ENCODE measurements around the gene ZNF862.

Gene ZNF862

GRCh38 chr7:149838224-149838991 is at the start of gene ZNF862:
Gene ZNF862, plus strand, starts transcription at chr7:149838375. Its CDS starts 237 bp downstream, at chr7:149838612.
- H3K4me3 ChIP-seq (replicated peaks in 1 of 2; ENCODE audit: low read depth in 2 of 2, low read length in 2 of 2): peak within 1 kb of the TSS; percentile 80 to 87
- peak; percentile 98 for DNase-seq (ENCODE audit: low read depth in 2 of 2)
- no peak for TF ChIP-seq CTCF (IDR thresholded peaks at IDR 0.05; ENCODE audit: low read depth, low read length)

GRCh38 chr7:149789101-149789500 is 49.1 kb upstream of the ZNF862 start:
- no peak for TF ChIP-seq CTCF (IDR thresholded peaks at IDR 0.05; ENCODE audit: low read depth, low read length)
- DNase-seq (ENCODE audit: low read depth in 2 of 2): no peak
- H3K4me3 ChIP-seq (replicated peaks in 1 of 2; ENCODE audit: low read depth in 2 of 2, low read length in 2 of 2): no peak overlapping the region

GRCh38 chr7:149790146-149790548 is 48.0 kb upstream of the ZNF862 start:
- no peak overlapping the region for H3K4me3 ChIP-seq (replicated peaks in 1 of 2; ENCODE audit: low read depth in 2 of 2, low read length in 2 of 2)
- TF ChIP-seq CTCF (IDR thresholded peaks at IDR 0.05; ENCODE audit: low read depth, low read length): peak; percentile 26
- DNase-seq (ENCODE audit: low read depth in 2 of 2): peak in 1 of 2 donors; percentile 31

- DNase-seq (ENCODE audit: low read depth in 2 of 2): no peak
- H3K4me3 ChIP-seq (replicated peaks in 1 of 2; ENCODE audit: low read depth in 2 of 2, low read length in 2 of 2): no peak overlapping the region
- TF ChIP-seq CTCF (IDR thresholded peaks at IDR 0.05; ENCODE audit: low read depth, low read length): no peak
Observed at GRCh38 chr7:149790754-149791360, 47.3 kb upstream of the ZNF862 start.

GRCh38 chr7:149791411-149792219 is 46.6 kb upstream of the ZNF862 start:
- no peak overlapping the region for H3K4me3 ChIP-seq (replicated peaks in 1 of 2; ENCODE audit: low read depth in 2 of 2, low read length in 2 of 2)
- no peak for DNase-seq (ENCODE audit: low read depth in 2 of 2)
- no peak for TF ChIP-seq CTCF (IDR thresholded peaks at IDR 0.05; ENCODE audit: low read depth, low read length)

GRCh38 chr7:149792220-149792595 is 46.0 kb upstream of the ZNF862 start:
- no peak overlapping the region for H3K4me3 ChIP-seq (replicated peaks in 1 of 2; ENCODE audit: low read depth in 2 of 2, low read length in 2 of 2)
- no peak for DNase-seq (ENCODE audit: low read depth in 2 of 2)
- TF ChIP-seq CTCF (IDR thresholded peaks at IDR 0.05; ENCODE audit: low read depth, low read length): no peak
